ENCODE data around the gene MSLN.

- TF ChIP-seq CTCF (IDR thresholded peaks at IDR 0.05; ENCODE audit: insufficient read depth, low read length, poor library complexity, severe bottlenecking): no peak
- no peak for TF ChIP-seq EZH2phosphoT487 (conservative IDR thresholded peaks at IDR 0.05; ENCODE audit: low read length)
These were observed 36.0 kb downstream of the MSLN start for GRCh38 chr16:796296-797119.

Data from SU-DHL-6 (cell line).